K562 (cell line): ENCODE results near the gene AURKB. TPM values are rescaled to one million over a fixed set of nuclear protein-coding genes. Genes with fewer than 3 reads are reported as not detected.

ENCODE experiments used
- ATF7 ChIP-seq: fragments of 450-650 bp; IDR thresholded peaks from 2 replicates; pipeline ENCODE4 v1.7.1; 2014; ENCODE audit warnings: mild to moderate bottlenecking, moderate library complexity
- BDP1 ChIP-seq: IDR thresholded peaks from 3 replicates; pipeline ENCODE4 v1.6.1; 2011; ENCODE audit not compliant: insufficient read length, insufficient read depth
- CAMTA2 ChIP-seq: fragments of 250-450 bp; sonication (Bioruptor Pico); conservative IDR thresholded peaks from 2 replicates; pipeline ENCODE4 v1.5.1; 2022
- CHD1 ChIP-seq: fragments of 200-600 bp; sonication (generic); IDR thresholded peaks from one replicate; pipeline ENCODE4 v1.6.1; 2012; ENCODE audit warnings: mild to moderate bottlenecking, moderate library complexity, low read length, inconsistent platforms
- HDAC1 ChIP-seq, 2 experiments: fragments of 450-650 bp; IDR thresholded peaks; 2 replicates each; pipeline ENCODE4 v1.6.1; 2016 to 2017; ENCODE audit warnings: inconsistent platforms in 1 of 2, mild to moderate bottlenecking in 1 of 2, moderate library complexity in 1 of 2
- KHSRP ChIP-seq: fragments of 450-650 bp; IDR thresholded peaks from 2 replicates; pipeline ENCODE4 v1.6.1; 2017
- NBN ChIP-seq: fragments of 450-650 bp; IDR thresholded peaks from 2 replicates; pipeline ENCODE4 v1.6.1; 2016; ENCODE audit warnings: low read depth, mild to moderate bottlenecking
- POLR3G ChIP-seq: IDR thresholded peaks from 2 replicates; pipeline ENCODE4 v1.6.1; 2011; ENCODE audit not compliant: insufficient read length, insufficient replicate concordance; ENCODE audit errors: extremely low read depth
- STAT5A ChIP-seq: IDR thresholded peaks from 2 replicates; pipeline ENCODE4 v1.6.1; 2012; ENCODE audit warnings: low read length, inconsistent platforms, borderline replicate concordance
- TEAD4 ChIP-seq, 2 experiments: sonication (generic) in 1 of 2; formaldehyde crosslinking in 1 of 2; IDR thresholded peaks; 2 replicates each; pipeline versions ENCODE4 v1.6.1 to v1.8.0; 2012 to 2022; ENCODE audit warnings: borderline replicate concordance in 1 of 2, inconsistent platforms in 1 of 2, low read length in 1 of 2, mild to moderate bottlenecking in 1 of 2, missing genetic modification reagents in 1 of 2
- TRIM24 ChIP-seq, 2 experiments: fragments of 450-650 bp; IDR thresholded peaks; 2 replicates each; pipeline ENCODE4 v1.6.1; 2016
- ZFP36 ChIP-seq: fragments of 150-350 bp; IDR thresholded peaks from 2 replicates; pipeline ENCODE4 v1.6.1; 2018; ENCODE audit warnings: low read length, low read depth; ENCODE audit not compliant: partially characterized antibody
- ZNF253 ChIP-seq: fragments of 250-450 bp; sonication (Bioruptor Pico); conservative IDR thresholded peaks from 2 replicates; pipeline ENCODE4 v1.6.1; 2021; ENCODE audit warnings: mild to moderate bottlenecking
- ZNF3 ChIP-seq: fragments of 250-450 bp; sonication (Bioruptor Pico); IDR thresholded peaks from 2 replicates; pipeline ENCODE4 v1.5.0; 2021; ENCODE audit warnings: mild to moderate bottlenecking, moderate library complexity
- polyA plus RNA-seq, 8 experiments: library from polyadenylated mRNA; depleted of rRNA in 4 of 8; stranded (reverse) in 5 of 8; unstranded in 3 of 8; fragments of >200 nt; fragmentation: Nextera tagmentation in 2 of 8; fragmentation: Illumina TruSeq in 1 of 8; extraction: Ambion mirVana in 2 of 8; extraction: Trizol in 1 of 8; gene quantifications; 2 replicates each; pipeline versions ENCODE4 v1.2.1 to v1.2.3, GENCODE V29; 2011 to 2014; ENCODE audit warnings: inconsistent platforms in 1 of 8, missing spikeins in 1 of 8
- total RNA-seq, 7 experiments: library from RNA; depleted of rRNA in 6 of 7; stranded (reverse); fragments of >200 nt in 6 of 7; fragmentation: Illumina TruSeq in 2 of 7; extraction: Trizol in 2 of 7; gene quantifications; 2 replicates each; pipeline versions ENCODE4 v1.2.1 to v1.2.3, GENCODE V29; 2011 to 2021; ENCODE audit warnings: low replicate concordance in 1 of 7
- TF ChIP-seq, protein P1 (sequence below): sonication (generic); formaldehyde crosslinking; IDR thresholded peaks from 2 replicates; pipeline ENCODE4 v1.8.1; 2023; ENCODE audit warnings: missing genetic modification reagents, mild to moderate bottlenecking, borderline replicate concordance
- TF ChIP-seq, protein P2 (sequence below): fragments of 450-650 bp; IDR thresholded peaks from 2 replicates; pipeline ENCODE4 v1.6.1; 2017; ENCODE audit warnings: antibody characterized with exemption, mild to moderate bottlenecking
- TF ChIP-seq, protein P3 (sequence below): fragments of 450-650 bp; IDR thresholded peaks from 2 replicates; pipeline ENCODE4 v1.6.1; 2016; ENCODE audit warnings: borderline replicate concordance

The AURKB gene
- total and polyA plus RNA-seq, 9 of the 15 experiments (the other 6 are each of a cell fraction or from before 2014, with no cell fraction given) = 27.2 to 114 (median 74.8) TPM

DNA sequence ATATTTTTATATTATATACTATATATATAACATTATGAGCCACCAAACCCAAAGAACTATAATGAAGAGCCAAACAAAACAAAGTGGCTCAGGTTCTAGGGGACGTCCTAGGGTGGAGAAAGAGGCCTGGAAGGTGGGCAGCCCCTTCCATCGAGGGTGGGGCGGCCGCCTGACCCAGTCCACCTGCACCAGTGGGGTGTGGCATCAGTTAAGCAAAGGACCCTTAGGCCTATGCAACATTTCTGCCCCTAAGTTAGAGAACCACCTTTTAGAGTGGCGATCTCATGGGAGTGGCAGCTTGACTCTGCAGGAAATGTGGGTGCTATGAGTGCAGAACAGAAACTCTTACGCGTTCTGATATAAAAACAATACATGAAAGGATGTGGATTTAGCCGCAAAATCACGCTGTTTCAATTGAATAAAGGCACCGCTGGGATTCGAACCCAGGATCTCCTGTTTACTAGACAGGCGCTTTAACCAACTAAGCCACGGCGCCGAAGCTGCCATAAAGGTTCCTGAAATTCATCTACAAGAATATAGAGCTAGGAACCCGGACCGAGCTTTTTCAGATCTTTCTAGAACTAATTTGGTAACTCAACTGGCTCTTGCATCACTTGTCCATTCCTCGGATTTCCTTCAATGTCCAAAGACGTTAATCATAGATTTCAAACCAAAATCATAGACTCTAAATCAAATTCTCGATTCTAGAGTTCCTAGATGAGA is 15.6 kb upstream of the AURKB start (continued):
- TF ChIP-seq, protein P1, sequence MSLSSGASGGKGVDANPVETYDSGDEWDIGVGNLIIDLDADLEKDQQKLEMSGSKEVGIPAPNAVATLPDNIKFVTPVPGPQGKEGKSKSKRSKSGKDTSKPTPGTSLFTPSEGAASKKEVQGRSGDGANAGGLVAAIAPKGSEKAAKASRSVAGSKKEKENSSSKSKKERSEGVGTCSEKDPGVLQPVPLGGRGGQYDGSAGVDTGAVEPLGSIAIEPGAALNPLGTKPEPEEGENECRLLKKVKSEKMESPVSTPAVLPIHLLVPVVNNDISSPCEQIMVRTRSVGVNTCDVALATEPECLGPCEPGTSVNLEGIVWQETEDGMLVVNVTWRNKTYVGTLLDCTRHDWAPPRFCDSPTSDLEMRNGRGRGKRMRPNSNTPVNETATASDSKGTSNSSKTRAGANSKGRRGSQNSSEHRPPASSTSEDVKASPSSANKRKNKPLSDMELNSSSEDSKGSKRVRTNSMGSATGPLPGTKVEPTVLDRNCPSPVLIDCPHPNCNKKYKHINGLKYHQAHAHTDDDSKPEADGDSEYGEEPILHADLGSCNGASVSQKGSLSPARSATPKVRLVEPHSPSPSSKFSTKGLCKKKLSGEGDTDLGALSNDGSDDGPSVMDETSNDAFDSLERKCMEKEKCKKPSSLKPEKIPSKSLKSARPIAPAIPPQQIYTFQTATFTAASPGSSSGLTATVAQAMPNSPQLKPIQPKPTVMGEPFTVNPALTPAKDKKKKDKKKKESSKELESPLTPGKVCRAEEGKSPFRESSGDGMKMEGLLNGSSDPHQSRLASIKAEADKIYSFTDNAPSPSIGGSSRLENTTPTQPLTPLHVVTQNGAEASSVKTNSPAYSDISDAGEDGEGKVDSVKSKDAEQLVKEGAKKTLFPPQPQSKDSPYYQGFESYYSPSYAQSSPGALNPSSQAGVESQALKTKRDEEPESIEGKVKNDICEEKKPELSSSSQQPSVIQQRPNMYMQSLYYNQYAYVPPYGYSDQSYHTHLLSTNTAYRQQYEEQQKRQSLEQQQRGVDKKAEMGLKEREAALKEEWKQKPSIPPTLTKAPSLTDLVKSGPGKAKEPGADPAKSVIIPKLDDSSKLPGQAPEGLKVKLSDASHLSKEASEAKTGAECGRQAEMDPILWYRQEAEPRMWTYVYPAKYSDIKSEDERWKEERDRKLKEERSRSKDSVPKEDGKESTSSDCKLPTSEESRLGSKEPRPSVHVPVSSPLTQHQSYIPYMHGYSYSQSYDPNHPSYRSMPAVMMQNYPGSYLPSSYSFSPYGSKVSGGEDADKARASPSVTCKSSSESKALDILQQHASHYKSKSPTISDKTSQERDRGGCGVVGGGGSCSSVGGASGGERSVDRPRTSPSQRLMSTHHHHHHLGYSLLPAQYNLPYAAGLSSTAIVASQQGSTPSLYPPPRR (CRISPR knock-in tag) = no peak
- TF ChIP-seq TEAD4 (IDR thresholded peaks at IDR 0.05; ENCODE audit: low read length) = peak; percentile 68
- no peak for TF ChIP-seq TEAD4 (CRISPR knock-in tag; IDR thresholded peaks at IDR 0.05; ENCODE audit: borderline replicate concordance)
- TF ChIP-seq, protein P2, sequence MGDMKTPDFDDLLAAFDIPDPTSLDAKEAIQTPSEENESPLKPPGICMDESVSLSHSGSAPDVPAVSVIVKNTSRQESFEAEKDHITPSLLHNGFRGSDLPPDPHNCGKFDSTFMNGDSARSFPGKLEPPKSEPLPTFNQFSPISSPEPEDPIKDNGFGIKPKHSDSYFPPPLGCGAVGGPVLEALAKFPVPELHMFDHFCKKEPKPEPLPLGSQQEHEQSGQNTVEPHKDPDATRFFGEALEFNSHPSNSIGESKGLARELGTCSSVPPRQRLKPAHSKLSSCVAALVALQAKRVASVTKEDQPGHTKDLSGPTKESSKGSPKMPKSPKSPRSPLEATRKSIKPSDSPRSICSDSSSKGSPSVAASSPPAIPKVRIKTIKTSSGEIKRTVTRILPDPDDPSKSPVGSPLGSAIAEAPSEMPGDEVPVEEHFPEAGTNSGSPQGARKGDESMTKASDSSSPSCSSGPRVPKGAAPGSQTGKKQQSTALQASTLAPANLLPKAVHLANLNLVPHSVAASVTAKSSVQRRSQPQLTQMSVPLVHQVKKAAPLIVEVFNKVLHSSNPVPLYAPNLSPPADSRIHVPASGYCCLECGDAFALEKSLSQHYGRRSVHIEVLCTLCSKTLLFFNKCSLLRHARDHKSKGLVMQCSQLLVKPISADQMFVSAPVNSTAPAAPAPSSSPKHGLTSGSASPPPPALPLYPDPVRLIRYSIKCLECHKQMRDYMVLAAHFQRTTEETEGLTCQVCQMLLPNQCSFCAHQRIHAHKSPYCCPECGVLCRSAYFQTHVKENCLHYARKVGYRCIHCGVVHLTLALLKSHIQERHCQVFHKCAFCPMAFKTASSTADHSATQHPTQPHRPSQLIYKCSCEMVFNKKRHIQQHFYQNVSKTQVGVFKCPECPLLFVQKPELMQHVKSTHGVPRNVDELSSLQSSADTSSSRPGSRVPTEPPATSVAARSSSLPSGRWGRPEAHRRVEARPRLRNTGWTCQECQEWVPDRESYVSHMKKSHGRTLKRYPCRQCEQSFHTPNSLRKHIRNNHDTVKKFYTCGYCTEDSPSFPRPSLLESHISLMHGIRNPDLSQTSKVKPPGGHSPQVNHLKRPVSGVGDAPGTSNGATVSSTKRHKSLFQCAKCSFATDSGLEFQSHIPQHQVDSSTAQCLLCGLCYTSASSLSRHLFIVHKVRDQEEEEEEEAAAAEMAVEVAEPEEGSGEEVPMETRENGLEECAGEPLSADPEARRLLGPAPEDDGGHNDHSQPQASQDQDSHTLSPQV = peak; percentile 56; the same call in 1 of the 2 replicates
- no peak for TF ChIP-seq ZFP36
- TF ChIP-seq BDP1 = peak; percentile 58
- peak; percentile 48 for TF ChIP-seq POLR3G
- TF ChIP-seq HDAC1 (IDR thresholded peaks at IDR 0.05) = 0 out of 4 replicates have a peak, but pooled peaks of 1 of the 2 experiments have one; percentile 58
- TF ChIP-seq CHD1 = peak; percentile 40
- TF ChIP-seq ZNF3 = peak; percentile 71; the same call in 1 of the 2 replicates
- no peak for TF ChIP-seq CAMTA2 (CRISPR knock-in tag)
- TF ChIP-seq, protein P3, sequence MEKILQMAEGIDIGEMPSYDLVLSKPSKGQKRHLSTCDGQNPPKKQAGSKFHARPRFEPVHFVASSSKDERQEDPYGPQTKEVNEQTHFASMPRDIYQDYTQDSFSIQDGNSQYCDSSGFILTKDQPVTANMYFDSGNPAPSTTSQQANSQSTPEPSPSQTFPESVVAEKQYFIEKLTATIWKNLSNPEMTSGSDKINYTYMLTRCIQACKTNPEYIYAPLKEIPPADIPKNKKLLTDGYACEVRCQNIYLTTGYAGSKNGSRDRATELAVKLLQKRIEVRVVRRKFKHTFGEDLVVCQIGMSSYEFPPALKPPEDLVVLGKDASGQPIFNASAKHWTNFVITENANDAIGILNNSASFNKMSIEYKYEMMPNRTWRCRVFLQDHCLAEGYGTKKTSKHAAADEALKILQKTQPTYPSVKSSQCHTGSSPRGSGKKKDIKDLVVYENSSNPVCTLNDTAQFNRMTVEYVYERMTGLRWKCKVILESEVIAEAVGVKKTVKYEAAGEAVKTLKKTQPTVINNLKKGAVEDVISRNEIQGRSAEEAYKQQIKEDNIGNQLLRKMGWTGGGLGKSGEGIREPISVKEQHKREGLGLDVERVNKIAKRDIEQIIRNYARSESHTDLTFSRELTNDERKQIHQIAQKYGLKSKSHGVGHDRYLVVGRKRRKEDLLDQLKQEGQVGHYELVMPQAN = no peak
- TF ChIP-seq NBN = 0 out of 2 replicates have a peak, but pooled peaks have one; percentile 25
- no peak for TF ChIP-seq TRIM24 (IDR thresholded peaks at IDR 0.05)
- TF ChIP-seq KHSRP = no peak
- peak; percentile 10; the same call in 1 of the 2 replicates for TF ChIP-seq STAT5A
- no peak for TF ChIP-seq ATF7
- TF ChIP-seq ZNF253 (CRISPR knock-in tag) = no peak
